Psoas muscle (tissue), 8 donors: Measurements from ENCODE around the gene ME3. TPM values are rescaled to one million over a fixed set of nuclear protein-coding genes. Genes with fewer than 3 reads are reported as not detected.

Experiments
- ATAC-seq, 4 donors: fragments of 200-7000 bp; cut with Tn5 transposase; one replicate each; pipeline ENCODE4 v1.9.1; 2020; ENCODE audit warnings: moderate library complexity in 3 of 4, mild to moderate bottlenecking in 2 of 4
- DNase-seq, 2 donors: peaks; one replicate each; pipeline ENCODE4 v3.0.0-alpha.2; 2020
- H3K27ac ChIP-seq: fragments of 200-600 bp; one replicate; pipeline ENCODE4 v1.8.0; 2022
- H3K27me3 ChIP-seq, 3 donors: fragments of 200-600 bp in 1 of 3; one replicate each; pipeline versions ENCODE4 v1.6.1 to v1.8.0; 2013 to 2022; ENCODE audit warnings: low read length in 2 of 3, mild to moderate bottlenecking in 2 of 3, moderate library complexity in 1 of 3; ENCODE audit not compliant: insufficient read depth in 3 of 3
- H3K36me3 ChIP-seq, 2 donors: fragments of 200-600 bp in 1 of 2; one replicate each; pipeline versions ENCODE4 v1.6.1 to v1.8.0; 2013 to 2022; ENCODE audit warnings: low read depth in 1 of 2, mild to moderate bottlenecking in 1 of 2, moderate library complexity in 1 of 2; ENCODE audit not compliant: insufficient read depth in 1 of 2
- H3K4me1 ChIP-seq: fragments of 200-600 bp; one replicate; pipeline ENCODE4 v1.8.0; 2022
- H3K4me3 ChIP-seq: fragments of 200-600 bp; one replicate; pipeline ENCODE4 v1.8.0; 2022; ENCODE audit warnings: mild to moderate bottlenecking
- H3K9me3 ChIP-seq: fragments of 200-600 bp; one replicate; pipeline ENCODE4 v1.8.0; 2022
- CTCF ChIP-seq: fragments of 200-600 bp; IDR thresholded peaks from one replicate; pipeline ENCODE4 v1.8.0; 2022; ENCODE audit warnings: antibody characterized with exemption
- WGBS, 3 donors: extraction: QIAGEN DNeasy Blood & Tissue Kit; methylation state at CpG; one replicate each; pipeline versions ENCODE4 v1.1.6 to v1.1.7; 2013; 5-methylcytosine and 5-hydroxymethylcytosine counted together
- intact Hi-C, 2 donors: fragments of 100-400 bp; cut with DNase I; formaldehyde crosslinking; loops; one replicate each; pipeline versions ENCODE4 v1.11.0 to v1.14.2; 2022
- polyA plus RNA-seq, 3 donors: library from polyadenylated mRNA; stranded (reverse); fragments of 200-250 nt; gene quantifications; one replicate each; pipeline ENCODE4 v1.2.3, GENCODE V29; 2013
- total RNA-seq, 4 donors: library from RNA; stranded (reverse); fragmentation: NEBNext Ultra II Directional in 2 of 4; extraction: Animal tissue kit (Norgen Biotek cat#: 25700) in 2 of 4; gene quantifications; one replicate each; pipeline versions ENCODE4 v1.2.1 to v1.2.4, GENCODE V29; 2021 to 2023
- donor health status: healthy with polysubstance abuse.
- donor health status: DM: no; HTN: no; CAD: no; lungs with moderate emphysema.
- donor health status: Bipolar disorder and iron deficiency.
- donor health status: healthy.
- donor health status: DM: yes; HTN: yes; CAD: no.
- donor health status: DM: no; HTN: no; CAD: no.
- donor health status: DM: no; HTN: no; CAD: no.
- donor health status: DM: yes; HTN: yes; CAD: no.

The ME3 gene
- total and polyA plus RNA-seq, 7 donors = 5.1 to 19.5 (median 11.2) TPM

GRCh38 chr11:86508604-86509587, 163.5 kb downstream of the ME3 start:
- Histone ChIP-seq H3K27me3 (no peaks in the 10 kb centered on the region), H3K27ac (no peak overlapping the region), H3K4me3 (no peak overlapping the region), H3K36me3 (peaks cover 3 to 4% of the 10 kb centered on the region in 2 donors), H3K9me3 (no peaks in the 10 kb centered on the region), H3K4me1 (no peaks in the 10 kb centered on the region)
- intact Hi-C loops = no loop called here
- no peak for DNase-seq
- TF ChIP-seq CTCF = no peak
- ATAC-seq = peak in 1 of 4 donors; percentile 11
- WGBS, 3 donors = 69 to 88% (median 87%) methylated on average over 6 of the region's 6 CpGs

- WGBS, 3 donors = 94 to 97% (median 95%) methylated on average over 4 of the region's 4 CpGs
- H3K9me3 ChIP-seq = no peaks in the 10 kb centered on the region
- intact Hi-C loops = no loop called here
- DNase-seq = no peak
- no peaks in the 10 kb centered on the region for H3K4me1 ChIP-seq
- no peak overlapping the region for H3K4me3 ChIP-seq
- H3K27ac ChIP-seq = no peak overlapping the region
- H3K36me3 ChIP-seq = peaks cover 3 to 4% of the 10 kb centered on the region in 2 donors
- ATAC-seq = no peak
- H3K27me3 ChIP-seq = no peaks in the 10 kb centered on the region
- no peak for TF ChIP-seq CTCF
These were observed 165.1 kb downstream of the ME3 start for GRCh38 chr11:86507249-86507845.

GRCh38 chr11:86506235-86506634, 166.2 kb downstream of the ME3 start:
- WGBS, 3 donors = 94 to 95% (median 95%) methylated on average over 3 of the region's 3 CpGs
- Histone ChIP-seq H3K27me3 (no peaks in the 10 kb centered on the region), H3K4me3 (no peak overlapping the region), H3K36me3 (peaks cover 3 to 4% of the 10 kb centered on the region in 2 donors), H3K4me1 (no peaks in the 10 kb centered on the region), H3K27ac (no peak overlapping the region), H3K9me3 (no peaks in the 10 kb centered on the region)
- ATAC-seq (no peak), DNase-seq (no peak)
- intact Hi-C loops = no loop called here
- TF ChIP-seq CTCF = no peak

- H3K4me1 ChIP-seq = no peaks in the 10 kb centered on the region
- TF ChIP-seq CTCF = no peak
- peaks cover 3 to 4% of the 10 kb centered on the region in 2 donors for H3K36me3 ChIP-seq
- DNase-seq (no peak), ATAC-seq (no peak)
- H3K27me3 ChIP-seq = no peaks in the 10 kb centered on the region
- no peaks in the 10 kb centered on the region for H3K9me3 ChIP-seq
- no peak overlapping the region for H3K27ac ChIP-seq
- H3K4me3 ChIP-seq = no peak overlapping the region
- intact Hi-C loops = no loop called here
- WGBS, 3 donors = 79 to 87% (median 85%) methylated on average over 4 of the region's 4 CpGs
These were observed 169.3 kb downstream of the ME3 start for GRCh38 chr11:86503131-86503530.
